Measurements from ENCODE around the gene HNRNPU.

The HNRNPU gene

GRCh38 chr1:244862699-244863490 lies 1.4 kb downstream of the HNRNPU start:
- DNase-seq: peak; percentile 97

DNA sequence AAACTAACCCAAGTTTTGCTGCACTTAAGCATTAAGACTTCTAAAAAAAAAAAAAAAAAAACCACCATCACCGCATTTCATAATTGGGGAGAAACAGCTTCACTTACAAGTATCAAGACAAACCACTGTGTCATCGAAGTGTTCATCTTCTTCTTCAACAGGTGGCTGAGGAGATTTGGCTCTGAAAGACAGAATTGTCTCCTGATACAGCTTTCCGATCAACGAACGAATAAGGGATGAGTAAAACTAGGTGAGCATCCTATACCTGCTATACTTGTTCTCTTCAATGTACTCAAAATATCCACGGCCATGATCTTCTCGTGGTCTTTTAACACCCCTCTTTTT lies 2.0 kb downstream of the HNRNPU start:
- DNase-seq: no peak

- DNase-seq: no peak
These were observed 2.7 kb downstream of the HNRNPU start for GRCh38 chr1:244861683-244862082.

- DNase-seq: no peak
These were observed 3.3 kb downstream of the HNRNPU start for GRCh38 chr1:244860914-244861610.

GRCh38 chr1:244860078-244860477 lies 4.3 kb downstream of the HNRNPU start:
- no peak for DNase-seq

DNA sequence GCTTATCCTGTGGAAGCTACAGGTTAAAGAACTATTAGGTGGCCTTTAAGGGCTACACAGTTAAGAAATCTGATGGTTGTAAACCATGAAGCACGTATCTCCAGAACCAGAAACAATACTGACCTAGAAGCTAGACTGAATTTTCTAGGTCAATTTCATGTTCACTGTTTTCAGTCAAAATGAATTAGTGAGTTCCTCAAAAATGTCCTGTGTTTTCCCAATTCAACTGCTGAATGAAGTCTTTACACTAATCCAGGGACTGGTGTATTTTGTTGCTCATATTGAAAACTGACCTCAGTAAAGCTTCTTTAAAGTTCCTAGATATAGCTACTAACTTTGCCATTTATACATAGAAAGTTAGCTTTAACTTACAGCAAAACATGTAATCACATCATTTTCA lies 6.0 kb downstream of the HNRNPU start:
- no peak for DNase-seq

DNA sequence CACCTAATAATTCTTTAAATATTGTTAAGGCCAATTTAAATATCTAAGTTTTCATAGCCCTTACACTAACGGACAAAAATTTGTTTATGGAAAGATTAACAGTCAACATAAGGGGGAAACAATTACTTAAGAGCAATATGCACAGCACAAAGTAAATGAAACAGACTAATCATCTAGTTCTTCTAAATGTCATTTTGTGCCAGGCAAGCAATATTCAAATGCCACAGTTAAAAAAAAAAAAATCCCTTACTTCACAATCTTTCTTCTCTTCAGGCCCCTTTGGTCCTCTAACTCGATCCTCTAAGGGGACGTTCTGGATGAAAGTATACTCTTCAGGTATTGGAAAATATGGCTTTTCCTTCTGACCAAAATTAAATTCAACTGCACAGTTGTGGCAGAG lies 6.6 kb downstream of the HNRNPU start:
- no peak for DNase-seq

DNA sequence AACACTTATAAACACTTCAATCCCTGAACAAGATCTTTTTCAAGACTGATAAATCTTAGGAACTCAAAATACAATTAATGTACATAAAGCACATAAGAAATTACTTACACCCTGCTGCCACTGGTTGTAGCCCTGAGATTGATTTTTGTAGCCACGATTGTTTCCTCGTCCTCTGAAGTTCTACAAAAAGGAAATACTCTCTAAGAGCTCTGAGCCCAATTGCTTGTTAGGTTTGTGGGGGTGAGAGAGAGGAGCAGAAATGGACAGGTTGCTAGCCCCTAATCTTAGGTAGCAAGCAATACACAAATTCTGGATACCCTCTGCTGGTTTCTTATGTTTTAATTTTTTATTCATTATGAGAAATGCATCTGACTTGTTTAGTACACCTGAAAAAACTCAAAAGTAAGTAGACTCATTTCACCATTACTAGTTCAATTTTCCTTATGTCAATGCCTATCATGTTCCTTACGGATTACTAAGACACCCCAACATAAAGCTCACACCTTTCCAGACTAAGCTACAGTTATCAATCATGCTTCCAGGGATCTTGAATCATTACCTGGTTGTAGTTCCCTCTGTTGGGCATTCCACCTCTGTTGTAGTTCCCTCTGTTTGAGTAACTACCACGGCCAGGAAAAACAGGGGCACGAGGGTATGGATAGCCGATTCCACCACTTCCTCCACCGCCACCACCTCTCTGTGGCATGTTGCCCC lies 9.3 kb downstream of the HNRNPU start:
- no peak for DNase-seq

GRCh38 chr1:244854166-244854565 lies 10.2 kb downstream of the HNRNPU start:
- DNase-seq: no peak

DNA sequence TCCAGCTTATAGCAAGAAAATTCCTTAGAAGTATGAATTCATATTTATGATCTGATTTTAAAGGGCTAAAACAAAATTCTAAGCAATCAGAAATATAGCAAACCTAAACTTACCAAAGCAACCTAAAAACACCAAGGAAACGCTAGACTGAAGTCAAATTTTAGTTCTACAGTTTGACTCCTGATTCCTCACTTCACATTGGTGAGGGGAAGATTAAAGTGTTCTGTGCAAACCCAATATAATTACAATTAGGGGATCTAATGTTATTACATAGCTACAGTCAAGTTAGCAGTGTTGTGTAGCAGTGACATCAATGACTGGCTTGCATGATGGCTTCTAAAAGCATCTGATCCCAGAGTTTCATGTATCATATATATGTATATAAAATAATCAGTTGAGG lies 11.6 kb downstream of the HNRNPU start:
- DNase-seq: no peak

- no peak for DNase-seq
These were observed 12.7 kb downstream of the HNRNPU start for GRCh38 chr1:244851546-244852231.

- no peak for DNase-seq
These were observed 13.4 kb downstream of the HNRNPU start for GRCh38 chr1:244850896-244851295.

GRCh38 chr1:244850099-244850852 lies 14.1 kb downstream of the HNRNPU start:
- DNase-seq: no peak

GRCh38 chr1:244849189-244849866 lies 15.0 kb downstream of the HNRNPU start:
- no peak for DNase-seq

DNA sequence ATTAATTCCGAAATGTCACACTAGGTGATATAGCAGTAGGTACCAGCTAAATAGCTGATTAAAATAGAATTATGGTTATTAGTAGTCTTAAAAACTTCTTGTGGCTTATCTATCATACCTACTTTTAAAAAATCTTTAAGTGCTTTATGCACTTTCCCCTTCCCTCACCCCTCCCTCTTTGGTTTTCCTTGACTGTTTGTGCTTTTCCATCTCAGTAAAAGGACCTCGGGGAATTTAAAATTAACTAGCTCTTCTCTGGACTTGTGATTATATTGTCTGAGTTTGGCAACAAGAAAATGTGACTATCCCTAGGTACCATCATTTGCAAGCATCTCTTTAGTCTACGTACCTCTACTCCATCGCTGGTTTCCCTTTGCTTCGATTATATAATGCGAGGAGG lies 17.7 kb downstream of the HNRNPU start:
- no peak for DNase-seq

- no peak for DNase-seq
These were observed 19.9 kb downstream of the HNRNPU start for GRCh38 chr1:244844155-244845121.

- no peak for DNase-seq
These were observed 21.0 kb downstream of the HNRNPU start for GRCh38 chr1:244843148-244843978.

- DNase-seq: no peak
These were observed 22.9 kb downstream of the HNRNPU start for GRCh38 chr1:244841273-244841927.

DNA sequence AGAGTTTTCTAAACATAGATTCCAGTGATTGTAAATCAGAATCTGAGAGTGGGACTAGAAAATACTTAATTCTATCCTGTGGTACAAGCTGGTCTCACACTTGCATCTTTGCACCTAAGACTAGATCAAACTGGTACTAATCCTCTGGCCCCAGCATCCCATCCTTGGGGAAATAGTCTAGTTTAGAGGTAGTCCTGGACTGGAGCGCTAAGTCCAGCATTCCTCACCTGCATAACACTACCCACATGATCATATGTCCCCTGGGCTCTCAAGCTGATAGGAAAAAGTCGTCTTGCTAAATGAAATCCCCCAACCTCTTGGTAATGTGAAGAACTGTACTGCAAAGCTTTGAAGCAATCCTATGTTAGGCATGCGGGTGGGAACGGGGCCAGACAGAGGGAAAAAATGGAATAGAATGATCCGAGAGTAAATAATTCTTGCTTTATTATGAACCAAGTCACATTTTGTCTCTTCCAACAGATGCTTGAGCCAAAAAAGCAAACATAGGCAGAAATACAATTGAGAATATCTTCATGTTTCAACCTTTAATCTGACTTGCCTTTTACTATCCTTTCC lies 24.0 kb downstream of the HNRNPU start:
- no peak for DNase-seq
